ENCODE data around the gene OXTR.

GRCh38 chr3:8760506-8760905 lies 8.9 kb downstream of the OXTR start:
- no peak for TF ChIP-seq CTCF (IDR thresholded peaks at IDR 0.05)
- TF ChIP-seq E2F1 (CRISPR knock-in tag; IDR thresholded peaks at IDR 0.05), result no peak
- no peak for TF ChIP-seq MAX (CRISPR knock-in tag; IDR thresholded peaks at IDR 0.05)
- no peak for TF ChIP-seq CREM (CRISPR knock-in tag; IDR thresholded peaks at IDR 0.05)
- no peak for TF ChIP-seq FOXJ3 (CRISPR knock-in tag; IDR thresholded peaks at IDR 0.05; ENCODE audit: borderline replicate concordance)
- TF ChIP-seq HMGXB4 (CRISPR knock-in tag; IDR thresholded peaks at IDR 0.05), result no peak
- TF ChIP-seq IRF1 (CRISPR knock-in tag; IDR thresholded peaks at IDR 0.05), result no peak
- TF ChIP-seq TCF7 (CRISPR knock-in tag; IDR thresholded peaks at IDR 0.05; ENCODE audit: low read depth), result no peak
- TF ChIP-seq ZNF423 (CRISPR knock-in tag; IDR thresholded peaks at IDR 0.05), result no peak
- no peak for TF ChIP-seq GTF2I (CRISPR knock-in tag; conservative IDR thresholded peaks at IDR 0.05)
